Measurements from ENCODE around the gene CRB2.
"Not testable (repeated sequence)": the region's sequence is repeated elsewhere in the genome, so short reads cannot be mapped to it uniquely, and the experiment has no call there.

The CRB2 gene

GRCh38 chr9:123329329-123329955, 26.6 kb upstream of the CRB2 start:
- no peak for DNase-seq (ENCODE audit: low read depth in 2 of 2)

- DNase-seq (ENCODE audit: low read depth in 2 of 2), result no peak
Observed at GRCh38 chr9:123331346-123332060, 24.5 kb upstream of the CRB2 start.

GRCh38 chr9:123333058-123333669, 22.8 kb upstream of the CRB2 start:
- not testable (repeated sequence) for DNase-seq (ENCODE audit: low read depth in 2 of 2)

- DNase-seq (ENCODE audit: low read depth in 2 of 2), result no peak
Observed at GRCh38 chr9:123334639-123335038, 21.4 kb upstream of the CRB2 start.

GRCh38 chr9:123335193-123335985, 20.6 kb upstream of the CRB2 start:
- no peak for DNase-seq (ENCODE audit: low read depth in 2 of 2)

GRCh38 chr9:123335986-123336329, 20.0 kb upstream of the CRB2 start:
- DNase-seq (ENCODE audit: low read depth in 2 of 2), result no peak

GRCh38 chr9:123336449-123336848, 19.5 kb upstream of the CRB2 start:
- DNase-seq (ENCODE audit: low read depth in 2 of 2), result no peak

GRCh38 chr9:123336959-123337358, 19.0 kb upstream of the CRB2 start:
- no peak for DNase-seq (ENCODE audit: low read depth in 2 of 2)

- DNase-seq (ENCODE audit: low read depth in 2 of 2), result no peak
Observed at GRCh38 chr9:123337971-123338370, 18.0 kb upstream of the CRB2 start.

- DNase-seq (ENCODE audit: low read depth in 2 of 2), result peak; percentile 24 to 29
Observed at GRCh38 chr9:123338710-123339665, 17.0 kb upstream of the CRB2 start.

- no peak for DNase-seq (ENCODE audit: low read depth in 2 of 2)
Observed at GRCh38 chr9:123339666-123340510, 16.1 kb upstream of the CRB2 start.

- DNase-seq (ENCODE audit: low read depth in 2 of 2), result no peak
Observed at GRCh38 chr9:123341816-123342215, 14.2 kb upstream of the CRB2 start.

- no peak for DNase-seq (ENCODE audit: low read depth in 2 of 2)
Observed at GRCh38 chr9:123342247-123342646, 13.8 kb upstream of the CRB2 start.

GRCh38 chr9:123343443-123344191, 12.4 kb upstream of the CRB2 start:
- no peak for DNase-seq (ENCODE audit: low read depth in 2 of 2)

- DNase-seq (ENCODE audit: low read depth in 2 of 2), result no peak
Observed at GRCh38 chr9:123344192-123344949, 11.6 kb upstream of the CRB2 start.

- DNase-seq (ENCODE audit: low read depth in 2 of 2), result no peak
Observed at GRCh38 chr9:123345567-123345955, 10.4 kb upstream of the CRB2 start.

GRCh38 chr9:123346026-123346425, 10.0 kb upstream of the CRB2 start:
- DNase-seq (ENCODE audit: low read depth in 2 of 2), result no peak

- no peak for DNase-seq (ENCODE audit: low read depth in 2 of 2)
Observed at GRCh38 chr9:123346826-123347225, 9.2 kb upstream of the CRB2 start.

Measured in stimulated activated CD8-positive, alpha-beta memory T cell treated with anti-CD3 and anti-CD28 coated beads, Interleukin-7, amount 100 ng/mL, for 1 hour (primary cell).